ENCODE data around the gene PRKAG2.

The PRKAG2 gene

DNA sequence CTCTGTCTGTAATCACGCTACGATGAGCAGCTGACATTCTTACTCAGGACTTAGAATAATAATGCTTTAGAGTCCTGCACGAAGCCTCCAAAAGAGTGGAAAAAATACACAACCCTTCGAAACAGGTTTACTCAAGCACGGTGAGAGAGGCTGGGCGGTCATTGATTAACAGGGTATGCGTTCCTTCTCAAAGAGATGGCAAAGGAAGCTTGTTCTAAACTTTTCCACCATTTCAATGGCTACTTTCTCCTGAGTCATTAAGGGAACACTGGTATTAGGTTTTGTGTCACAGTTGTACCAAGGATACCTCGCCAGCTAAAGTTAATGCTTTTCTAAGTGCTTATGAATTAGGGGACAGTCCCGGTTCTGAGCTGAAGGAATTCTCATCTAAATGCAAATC lies 215.3 kb downstream of the PRKAG2 start:
- H2AFZ ChIP-seq (ENCODE audit: low read depth, low read length, severe bottlenecking), result no peak overlapping the region
- 0 out of 2 replicates have a peak, but pooled peaks cover 5% of the 10 kb centered on the region for H3K27me3 ChIP-seq (ENCODE audit: low read length)
- no peak overlapping the region for H3K4me2 ChIP-seq (ENCODE audit: low read depth, low read length, poor library complexity, severe bottlenecking)

DNA sequence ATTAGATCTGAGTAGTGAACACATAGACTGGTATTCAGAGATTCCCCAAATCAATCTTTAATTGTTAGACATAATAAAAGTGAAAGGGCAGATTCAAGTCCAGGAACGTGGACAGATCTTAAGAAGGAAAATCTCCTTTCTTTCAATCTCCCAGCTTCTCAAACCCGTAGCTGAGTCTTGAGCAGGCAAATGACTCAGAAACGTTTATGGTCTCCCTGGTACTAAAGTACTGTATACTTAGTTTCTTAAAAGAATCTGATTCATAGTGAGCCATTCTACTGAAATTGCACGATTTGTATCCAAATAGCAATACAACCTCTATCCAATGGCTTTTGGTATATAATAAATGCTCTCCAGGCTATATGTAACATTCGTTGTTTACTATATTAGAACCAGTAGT lies 216.8 kb downstream of the PRKAG2 start:
- Histone ChIP-seq H3K27me3 (ENCODE audit: low read length) (0 out of 2 replicates have a peak, but pooled peaks cover 5% of the 10 kb centered on the region), H2AFZ (ENCODE audit: low read depth, low read length, severe bottlenecking) (no peak overlapping the region), H3K9me3 (ENCODE audit: insufficient read depth, low read length) (no peaks in the 10 kb centered on the region), H3F3A (ENCODE audit: insufficient read depth) (no peaks in the 10 kb centered on the region), H3K9me2 (replicated peaks; ENCODE audit: insufficient read depth, low read length) (no peaks in the 10 kb centered on the region), H3K27ac (ENCODE audit: low read depth, low read length) (no peak overlapping the region), H4K20me1 (ENCODE audit: low read depth, low read length) (no peaks in the 10 kb centered on the region), H3K4me2 (ENCODE audit: low read depth, low read length, poor library complexity, severe bottlenecking) (no peak overlapping the region), H3K79me2 (ENCODE audit: insufficient read depth, low read length) (no peaks in the 10 kb centered on the region), H3K4me3 (ENCODE audit: insufficient read depth, low read length, poor library complexity, severe bottlenecking) (no peak overlapping the region), H3K36me3 (ENCODE audit: low read length) (no peaks in the 10 kb centered on the region), H3K9ac (ENCODE audit: low read length) (no peak overlapping the region)
- TF ChIP-seq, protein P1, sequence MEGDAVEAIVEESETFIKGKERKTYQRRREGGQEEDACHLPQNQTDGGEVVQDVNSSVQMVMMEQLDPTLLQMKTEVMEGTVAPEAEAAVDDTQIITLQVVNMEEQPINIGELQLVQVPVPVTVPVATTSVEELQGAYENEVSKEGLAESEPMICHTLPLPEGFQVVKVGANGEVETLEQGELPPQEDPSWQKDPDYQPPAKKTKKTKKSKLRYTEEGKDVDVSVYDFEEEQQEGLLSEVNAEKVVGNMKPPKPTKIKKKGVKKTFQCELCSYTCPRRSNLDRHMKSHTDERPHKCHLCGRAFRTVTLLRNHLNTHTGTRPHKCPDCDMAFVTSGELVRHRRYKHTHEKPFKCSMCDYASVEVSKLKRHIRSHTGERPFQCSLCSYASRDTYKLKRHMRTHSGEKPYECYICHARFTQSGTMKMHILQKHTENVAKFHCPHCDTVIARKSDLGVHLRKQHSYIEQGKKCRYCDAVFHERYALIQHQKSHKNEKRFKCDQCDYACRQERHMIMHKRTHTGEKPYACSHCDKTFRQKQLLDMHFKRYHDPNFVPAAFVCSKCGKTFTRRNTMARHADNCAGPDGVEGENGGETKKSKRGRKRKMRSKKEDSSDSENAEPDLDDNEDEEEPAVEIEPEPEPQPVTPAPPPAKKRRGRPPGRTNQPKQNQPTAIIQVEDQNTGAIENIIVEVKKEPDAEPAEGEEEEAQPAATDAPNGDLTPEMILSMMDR (IDR thresholded peaks at IDR 0.05; ENCODE audit: insufficient read depth, low read length, poor library complexity, severe bottlenecking), result no peak
- TF ChIP-seq EZH2phosphoT487 (conservative IDR thresholded peaks at IDR 0.05; ENCODE audit: low read length), result no peak

More for the DNA sequence above, 215.3 kb downstream of the PRKAG2 start:
- Histone ChIP-seq H3K79me2 (ENCODE audit: insufficient read depth, low read length) (no peaks in the 10 kb centered on the region), H3K9me3 (ENCODE audit: insufficient read depth, low read length) (no peaks in the 10 kb centered on the region), H3K9ac (ENCODE audit: low read length) (no peak overlapping the region), H3K9me2 (replicated peaks; ENCODE audit: insufficient read depth, low read length) (no peaks in the 10 kb centered on the region), H3K36me3 (ENCODE audit: low read length) (no peaks in the 10 kb centered on the region), H3F3A (ENCODE audit: insufficient read depth) (no peaks in the 10 kb centered on the region), H3K4me3 (ENCODE audit: insufficient read depth, low read length, poor library complexity, severe bottlenecking) (no peak overlapping the region), H3K27ac (ENCODE audit: low read depth, low read length) (no peak overlapping the region), H4K20me1 (ENCODE audit: low read depth, low read length) (no peaks in the 10 kb centered on the region)
- TF ChIP-seq EZH2phosphoT487 (conservative IDR thresholded peaks at IDR 0.05; ENCODE audit: low read length), result no peak
- TF ChIP-seq, protein P1 (IDR thresholded peaks at IDR 0.05; ENCODE audit: insufficient read depth, low read length, poor library complexity, severe bottlenecking), result no peak

DNA sequence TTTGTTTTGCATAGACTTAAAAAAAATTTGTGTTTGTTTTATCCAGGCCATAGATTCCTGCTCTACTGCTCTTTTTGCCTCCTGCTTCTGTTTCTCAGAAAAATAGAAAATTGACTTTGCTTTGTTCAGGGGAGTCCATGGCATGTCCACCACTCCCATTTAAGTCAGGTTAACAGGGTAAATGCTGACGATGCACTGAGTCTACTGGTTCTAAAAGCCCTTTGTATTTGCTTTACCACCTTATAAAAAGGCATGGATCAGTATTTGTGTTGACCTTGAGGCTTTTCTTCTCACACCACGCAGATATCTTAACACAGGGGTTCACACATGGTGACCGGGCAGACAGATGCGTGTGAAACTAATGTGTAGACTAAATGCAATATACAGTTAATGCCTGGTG lies 217.7 kb downstream of the PRKAG2 start:
- H3K36me3 ChIP-seq (ENCODE audit: low read length), result no peaks in the 10 kb centered on the region
- no peak overlapping the region for H2AFZ ChIP-seq (ENCODE audit: low read depth, low read length, severe bottlenecking)
- no peaks in the 10 kb centered on the region for H3F3A ChIP-seq (ENCODE audit: insufficient read depth)
- H3K4me3 ChIP-seq (ENCODE audit: insufficient read depth, low read length, poor library complexity, severe bottlenecking), result no peak overlapping the region
- H3K9me3 ChIP-seq (ENCODE audit: insufficient read depth, low read length), result no peaks in the 10 kb centered on the region
- H3K27me3 ChIP-seq (ENCODE audit: low read length), result 0 out of 2 replicates have a peak, but pooled peaks cover 5% of the 10 kb centered on the region
- H3K9me2 ChIP-seq (replicated peaks; ENCODE audit: insufficient read depth, low read length), result no peaks in the 10 kb centered on the region
- H3K27ac ChIP-seq (ENCODE audit: low read depth, low read length), result no peak overlapping the region
- TF ChIP-seq, protein P1 (IDR thresholded peaks at IDR 0.05; ENCODE audit: insufficient read depth, low read length, poor library complexity, severe bottlenecking), result no peak
- TF ChIP-seq EZH2phosphoT487 (conservative IDR thresholded peaks at IDR 0.05; ENCODE audit: low read length), result no peak
- H3K4me2 ChIP-seq (ENCODE audit: low read depth, low read length, poor library complexity, severe bottlenecking), result no peak overlapping the region
- no peaks in the 10 kb centered on the region for H4K20me1 ChIP-seq (ENCODE audit: low read depth, low read length)
- no peak overlapping the region for H3K9ac ChIP-seq (ENCODE audit: low read length)
- H3K79me2 ChIP-seq (ENCODE audit: insufficient read depth, low read length), result no peaks in the 10 kb centered on the region
